ENCODE measurements around the gene FBXL5.

DNA sequence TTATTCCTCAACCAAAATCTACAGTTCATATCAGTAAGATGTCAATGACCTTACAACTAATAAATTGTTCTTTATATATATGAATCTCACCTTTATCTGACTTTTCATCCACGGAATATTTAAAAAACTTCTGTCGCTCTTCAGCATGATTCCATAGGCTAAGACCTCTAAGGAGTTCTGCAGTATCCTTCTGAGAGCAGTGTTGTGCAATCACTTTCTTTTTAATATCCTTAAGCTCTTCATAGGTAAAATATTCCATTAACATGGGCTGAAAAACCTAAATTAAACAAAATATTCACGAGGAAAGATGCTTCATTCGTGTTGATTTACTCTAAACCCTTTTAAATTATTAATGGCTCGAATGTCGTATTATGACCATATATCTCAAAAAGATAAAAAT lies 16.7 kb downstream of the FBXL5 start:
- TF ChIP-seq, protein P1, sequence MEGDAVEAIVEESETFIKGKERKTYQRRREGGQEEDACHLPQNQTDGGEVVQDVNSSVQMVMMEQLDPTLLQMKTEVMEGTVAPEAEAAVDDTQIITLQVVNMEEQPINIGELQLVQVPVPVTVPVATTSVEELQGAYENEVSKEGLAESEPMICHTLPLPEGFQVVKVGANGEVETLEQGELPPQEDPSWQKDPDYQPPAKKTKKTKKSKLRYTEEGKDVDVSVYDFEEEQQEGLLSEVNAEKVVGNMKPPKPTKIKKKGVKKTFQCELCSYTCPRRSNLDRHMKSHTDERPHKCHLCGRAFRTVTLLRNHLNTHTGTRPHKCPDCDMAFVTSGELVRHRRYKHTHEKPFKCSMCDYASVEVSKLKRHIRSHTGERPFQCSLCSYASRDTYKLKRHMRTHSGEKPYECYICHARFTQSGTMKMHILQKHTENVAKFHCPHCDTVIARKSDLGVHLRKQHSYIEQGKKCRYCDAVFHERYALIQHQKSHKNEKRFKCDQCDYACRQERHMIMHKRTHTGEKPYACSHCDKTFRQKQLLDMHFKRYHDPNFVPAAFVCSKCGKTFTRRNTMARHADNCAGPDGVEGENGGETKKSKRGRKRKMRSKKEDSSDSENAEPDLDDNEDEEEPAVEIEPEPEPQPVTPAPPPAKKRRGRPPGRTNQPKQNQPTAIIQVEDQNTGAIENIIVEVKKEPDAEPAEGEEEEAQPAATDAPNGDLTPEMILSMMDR (IDR thresholded peaks at IDR 0.05) = no peak
- TF ChIP-seq POLR2A (IDR thresholded peaks at IDR 0.05) = no peak
